HEK293T (cell line): ENCODE results near the gene EFCAB11.

Source experiments
- CTCF ChIA-PET: fragments of 350-600 bp; formaldehyde crosslinking; extraction: SDS; loops from one replicate; lab custom pipeline; 2021; ENCODE audit warnings: antibody characterized with exemption, inconsistent platforms; lab: Yijun Ruan, JAX
- POLR2A ChIA-PET: fragments of 350-600 bp; formaldehyde crosslinking; extraction: SDS; loops from one replicate; lab custom pipeline; 2020; ENCODE audit warnings: antibody characterized with exemption, inconsistent platforms; lab: Yijun Ruan, JAX
- DNase-seq: peaks from one replicate; pipeline ENCODE4 v3.0.0; 2012; ENCODE audit warnings: mixed read lengths; ENCODE audit errors: extremely low spot score
- ARNT ChIP-seq: fragments of 450-650 bp; IDR thresholded peaks from 2 replicates; pipeline ENCODE4 v1.6.1; 2017; ENCODE audit warnings: mild to moderate bottlenecking
- BHLHE40 ChIP-seq: fragments of 450-650 bp; IDR thresholded peaks from 2 replicates; pipeline ENCODE4 v1.6.1; 2016; ENCODE audit warnings: mild to moderate bottlenecking, moderate library complexity, borderline replicate concordance
- CTBP1 ChIP-seq: fragments of 450-650 bp; IDR thresholded peaks from 2 replicates; pipeline ENCODE4 v1.6.1; 2016; ENCODE audit warnings: borderline replicate concordance
- ELF4 ChIP-seq: fragments of 450-650 bp; IDR thresholded peaks from 2 replicates; pipeline ENCODE4 v1.6.1; 2017; ENCODE audit warnings: antibody characterized with exemption
- FOXA1 ChIP-seq: fragments of 450-650 bp; IDR thresholded peaks from 2 replicates; pipeline ENCODE4 v1.6.1; 2016; ENCODE audit warnings: mild to moderate bottlenecking
- FOXK2 ChIP-seq: fragments of 450-650 bp; IDR thresholded peaks from 2 replicates; pipeline ENCODE4 v1.6.1; 2016; ENCODE audit warnings: mild to moderate bottlenecking
- FOXM1 ChIP-seq: fragments of 450-650 bp; IDR thresholded peaks from 2 replicates; pipeline ENCODE4 v1.6.1; 2017; ENCODE audit warnings: mild to moderate bottlenecking, borderline replicate concordance
- HDGF ChIP-seq: fragments of 450-650 bp; IDR thresholded peaks from 2 replicates; pipeline ENCODE4 v1.6.1; 2017; ENCODE audit warnings: antibody characterized with exemption, borderline replicate concordance
- L3MBTL2 ChIP-seq: fragments of 450-650 bp; conservative IDR thresholded peaks from 2 replicates; pipeline ENCODE4 v1.6.1; 2016; ENCODE audit warnings: mild to moderate bottlenecking
- LEF1 ChIP-seq: fragments of 450-650 bp; IDR thresholded peaks from 2 replicates; pipeline ENCODE4 v1.6.1; 2017; ENCODE audit warnings: mild to moderate bottlenecking, borderline replicate concordance
- NFRKB ChIP-seq: fragments of 450-650 bp; IDR thresholded peaks from 2 replicates; pipeline ENCODE4 v1.6.1; 2016; ENCODE audit warnings: mild to moderate bottlenecking, moderate library complexity
- SP1 ChIP-seq: fragments of 450-650 bp; IDR thresholded peaks from 2 replicates; pipeline ENCODE4 v1.6.1; 2017
- SUZ12 ChIP-seq: fragments of 450-650 bp; IDR thresholded peaks from 2 replicates; pipeline ENCODE4 v1.6.1; 2016; ENCODE audit warnings: mild to moderate bottlenecking
- TARDBP ChIP-seq: fragments of 450-650 bp; IDR thresholded peaks from 2 replicates; pipeline ENCODE4 v1.6.1; 2016
- ZNF384 ChIP-seq: fragments of 450-650 bp; IDR thresholded peaks from 2 replicates; pipeline ENCODE4 v1.6.1; 2016
- TF ChIP-seq, protein P1 (sequence below): fragments of 450-650 bp; IDR thresholded peaks from 2 replicates; pipeline ENCODE4 v1.6.1; 2016

The EFCAB11 gene

DNA sequence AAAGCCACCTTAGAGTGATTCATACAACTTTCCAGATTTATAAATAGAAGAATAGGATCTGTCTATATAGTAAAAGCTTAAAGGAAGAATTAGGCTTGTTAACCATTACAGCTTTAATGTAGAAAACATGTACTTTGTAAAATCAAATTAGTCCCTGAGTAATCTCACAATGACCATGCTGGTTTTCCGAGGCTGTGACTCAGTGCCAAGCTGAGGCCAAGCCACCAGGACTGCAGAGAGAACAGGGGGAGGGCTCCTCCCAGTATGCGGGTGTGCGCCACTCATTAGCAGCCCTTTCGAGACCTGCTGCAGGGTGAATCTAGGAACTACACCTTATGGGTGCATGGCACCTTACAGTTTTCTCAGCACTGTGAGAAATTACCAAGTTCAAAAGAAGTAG, 167.0 kb downstream of the EFCAB11 start:
- no peak for TF ChIP-seq LEF1
- no peak for TF ChIP-seq ARNT
- TF ChIP-seq ELF4 = no peak
- no peak for TF ChIP-seq TARDBP
- no peak for TF ChIP-seq NFRKB
- TF ChIP-seq HDGF = no peak
- no peak for TF ChIP-seq L3MBTL2
- TF ChIP-seq FOXK2 = no peak
- TF ChIP-seq, protein P1, sequence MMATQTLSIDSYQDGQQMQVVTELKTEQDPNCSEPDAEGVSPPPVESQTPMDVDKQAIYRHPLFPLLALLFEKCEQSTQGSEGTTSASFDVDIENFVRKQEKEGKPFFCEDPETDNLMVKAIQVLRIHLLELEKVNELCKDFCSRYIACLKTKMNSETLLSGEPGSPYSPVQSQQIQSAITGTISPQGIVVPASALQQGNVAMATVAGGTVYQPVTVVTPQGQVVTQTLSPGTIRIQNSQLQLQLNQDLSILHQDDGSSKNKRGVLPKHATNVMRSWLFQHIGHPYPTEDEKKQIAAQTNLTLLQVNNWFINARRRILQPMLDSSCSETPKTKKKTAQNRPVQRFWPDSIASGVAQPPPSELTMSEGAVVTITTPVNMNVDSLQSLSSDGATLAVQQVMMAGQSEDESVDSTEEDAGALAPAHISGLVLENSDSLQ = no peak
- TF ChIP-seq FOXM1 = no peak
- no peak for DNase-seq
- ChIA-PET CTCF (no interaction called here), POLR2A (no interaction called here)

DNA sequence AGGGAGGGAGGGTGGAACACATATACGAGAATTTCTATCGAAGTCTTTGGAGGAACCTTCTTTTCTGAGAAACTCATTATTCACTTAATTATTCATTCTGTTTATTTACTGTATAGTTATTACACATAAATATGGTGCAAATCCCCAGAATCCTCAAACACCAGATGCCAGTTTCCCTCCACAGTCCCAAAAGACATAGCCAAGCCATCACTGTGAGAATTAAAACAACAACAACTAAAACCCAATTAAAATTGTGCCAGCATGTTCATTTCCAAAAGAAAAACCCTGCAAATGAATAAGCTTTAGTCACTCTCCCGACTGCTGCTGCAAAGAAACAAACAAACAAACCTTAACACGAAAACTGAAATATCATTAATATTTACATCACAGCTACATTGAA, 173.5 kb downstream of the EFCAB11 start:
- POLR2A ChIA-PET = no interaction called here
- no peak for DNase-seq
- CTCF ChIA-PET = no interaction called here
- TF ChIP-seq, protein P1 = no peak
- TF ChIP-seq FOXM1 (no peak), ZNF384 (no peak), ELF4 (no peak), FOXK2 (no peak), HDGF (no peak), ARNT (no peak)

DNA sequence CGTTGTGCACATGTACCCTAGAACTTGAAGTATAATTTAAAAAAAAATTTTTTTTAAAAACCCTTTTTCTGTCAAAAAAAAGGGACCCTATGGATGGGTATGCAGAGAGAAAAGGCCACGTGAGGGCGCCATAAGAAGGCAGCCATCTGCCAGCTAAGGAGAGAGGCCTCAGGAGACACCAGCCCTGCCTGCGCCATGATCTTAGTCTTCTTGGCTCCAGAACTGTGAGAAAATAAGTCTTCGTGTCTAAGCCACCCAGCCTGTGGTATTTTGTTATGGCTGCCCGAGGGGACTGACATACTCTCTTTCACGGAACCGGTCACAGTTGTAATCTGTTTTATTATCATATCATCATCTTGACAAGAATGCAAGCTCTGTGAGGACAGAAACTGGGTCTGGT, 174.8 kb downstream of the EFCAB11 start:
- CTCF ChIA-PET = no interaction called here
- no peak for DNase-seq
- POLR2A ChIA-PET = no interaction called here
- no peak for TF ChIP-seq FOXA1
- no peak for TF ChIP-seq FOXK2
- no peak for TF ChIP-seq FOXM1
- TF ChIP-seq SUZ12 = no peak
- no peak for TF ChIP-seq ARNT
- TF ChIP-seq TARDBP = no peak
- TF ChIP-seq, protein P1 = no peak
- no peak for TF ChIP-seq SP1
- no peak for TF ChIP-seq L3MBTL2

DNA sequence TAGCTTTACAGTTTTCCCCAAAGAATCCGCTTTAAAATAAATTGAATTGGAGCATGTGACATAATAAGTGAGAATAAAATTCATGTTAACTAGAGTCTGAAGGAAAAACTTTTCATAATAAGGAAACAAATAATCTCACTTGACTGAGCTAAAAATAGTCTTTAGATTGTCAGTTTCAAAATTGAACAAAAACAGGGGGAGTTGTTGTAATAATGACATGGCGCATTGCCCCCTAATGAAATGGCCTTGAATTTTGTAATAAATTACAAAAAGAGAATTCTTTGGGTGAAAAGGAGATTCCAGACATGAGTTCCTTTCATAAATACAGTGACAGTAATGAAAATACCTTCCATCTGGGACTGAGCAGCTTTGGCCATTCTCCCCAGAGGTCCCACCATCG, 178.6 kb downstream of the EFCAB11 start:
- CTCF ChIA-PET = no interaction called here
- no peak for DNase-seq
- POLR2A ChIA-PET = no interaction called here
- TF ChIP-seq CTBP1 (no peak), L3MBTL2 (no peak), TARDBP (no peak), FOXK2 (no peak), BHLHE40 (no peak), ELF4 (no peak), NFRKB (no peak), LEF1 (no peak)

DNA sequence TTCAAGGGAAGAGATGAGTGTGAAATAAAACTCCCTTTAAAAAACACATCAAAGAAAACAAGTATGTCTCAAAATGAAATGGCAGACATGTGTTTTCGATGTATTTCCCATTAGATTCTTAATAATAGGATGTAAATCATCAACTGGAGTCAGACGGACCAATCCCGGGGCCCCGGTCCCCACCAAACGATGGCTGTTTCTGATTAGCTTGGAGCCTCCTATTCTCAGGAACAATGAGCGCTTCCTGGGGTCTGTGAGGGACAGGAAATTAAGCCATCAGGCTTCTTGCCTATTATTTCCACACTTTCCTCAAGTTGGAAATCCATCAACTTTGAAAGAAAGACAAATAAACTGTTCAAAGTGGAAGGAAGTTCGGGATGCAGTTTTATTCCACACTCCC, 179.4 kb downstream of the EFCAB11 start:
- no peak for DNase-seq
- POLR2A ChIA-PET = no interaction called here
- CTCF ChIA-PET = no interaction called here
- TF ChIP-seq SP1 = no peak
- no peak for TF ChIP-seq LEF1
- no peak for TF ChIP-seq SUZ12
- no peak for TF ChIP-seq ZNF384
- TF ChIP-seq L3MBTL2 = no peak

DNA sequence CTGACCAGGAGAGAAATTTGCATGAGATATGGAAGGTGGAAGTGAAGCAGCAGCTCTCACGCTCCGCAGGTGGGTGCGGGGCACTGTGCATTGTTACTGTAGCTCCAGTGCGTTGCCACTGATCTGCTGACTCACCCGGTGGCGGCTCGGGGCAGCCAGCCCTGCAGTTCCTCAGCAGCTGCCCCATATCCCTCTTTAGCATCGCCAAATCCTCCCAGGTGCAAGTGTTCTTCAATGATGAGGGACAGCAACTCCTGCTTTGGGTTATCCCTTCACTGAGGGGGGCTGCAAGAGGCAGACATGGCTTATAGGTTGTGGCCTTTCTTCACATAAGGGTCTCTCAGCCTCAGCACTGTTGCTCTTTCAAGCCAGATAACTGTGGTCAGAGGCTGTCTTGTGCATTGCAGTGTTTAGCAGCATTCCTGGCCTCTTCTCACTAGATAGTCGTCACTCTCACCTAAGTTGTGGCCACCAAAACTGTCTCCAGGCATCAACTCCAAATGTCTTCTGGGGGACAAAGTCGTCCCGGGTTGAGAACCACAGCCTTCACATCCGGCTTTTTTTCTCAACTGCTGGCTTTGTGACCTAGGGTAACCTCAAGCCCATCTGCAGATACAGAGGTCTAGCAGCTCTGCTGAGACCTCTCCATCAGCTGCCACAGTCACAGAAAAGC, 180.8 kb downstream of the EFCAB11 start:
- no peak for TF ChIP-seq FOXK2
- TF ChIP-seq, protein P1 = no peak
- no peak for TF ChIP-seq BHLHE40
- no peak for TF ChIP-seq NFRKB
- TF ChIP-seq ELF4 = no peak
- TF ChIP-seq FOXM1 = no peak
- no peak for TF ChIP-seq TARDBP
- TF ChIP-seq LEF1 = no peak
- no peak for TF ChIP-seq CTBP1
- TF ChIP-seq ARNT = no peak
- DNase-seq = no peak
- CTCF ChIA-PET = no interaction called here
- POLR2A ChIA-PET = no interaction called here
